ENCODE measurements around the gene ZC3H12D. TPM values are rescaled to one million over a fixed set of nuclear protein-coding genes. Genes with fewer than 3 reads are reported as not detected.
"Not testable (repeated sequence)": the region's sequence is repeated elsewhere in the genome, so short reads cannot be mapped to it uniquely, and the experiment has no call there.

The ZC3H12D gene
- total RNA-seq, 1 experiment from 2014 or later = 0.03 TPM

DNA sequence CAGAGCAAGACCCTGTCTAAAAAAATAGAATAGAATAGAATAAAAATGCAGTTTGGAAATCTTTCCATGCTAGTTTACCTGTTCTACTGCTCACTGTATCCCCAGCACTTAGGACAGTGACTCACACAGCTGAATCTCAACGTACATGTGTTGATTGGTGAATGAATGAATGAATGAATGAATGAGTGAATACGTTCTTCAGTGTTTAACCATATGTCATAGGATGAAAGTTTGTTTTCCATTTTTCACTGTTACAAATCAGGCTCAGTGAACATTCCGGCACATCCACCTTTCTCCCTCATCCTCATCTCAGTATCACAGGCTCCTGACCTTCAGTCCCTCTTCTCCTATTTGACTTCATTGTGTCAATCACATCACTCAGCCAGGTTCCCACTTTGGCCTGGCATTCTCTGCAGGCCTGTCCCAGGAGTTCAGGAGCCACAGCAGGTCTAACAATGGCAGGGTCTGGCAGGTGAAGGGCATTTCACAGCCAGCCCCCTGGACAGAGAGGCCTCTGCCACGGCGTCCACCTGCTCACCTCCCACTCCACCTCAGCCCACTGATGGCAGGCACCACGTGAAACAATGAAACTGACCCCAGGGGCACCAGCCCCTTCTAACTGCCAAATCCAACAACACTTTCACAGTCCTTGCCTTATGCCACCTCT, 7.9 kb downstream of the ZC3H12D start:
- DNase-seq = no peak
- no peaks in the 10 kb centered on the region for H3K36me3 ChIP-seq (replicated peaks; ENCODE audit: control insufficient read depth, insufficient read depth, low read length)
- no peaks in the 10 kb centered on the region for H3K27me3 ChIP-seq (ENCODE audit: control insufficient read depth, insufficient read depth, low read length)
- no peak overlapping the region for H3K4me3 ChIP-seq (ENCODE audit: insufficient read depth, low read depth, low read length)

DNA sequence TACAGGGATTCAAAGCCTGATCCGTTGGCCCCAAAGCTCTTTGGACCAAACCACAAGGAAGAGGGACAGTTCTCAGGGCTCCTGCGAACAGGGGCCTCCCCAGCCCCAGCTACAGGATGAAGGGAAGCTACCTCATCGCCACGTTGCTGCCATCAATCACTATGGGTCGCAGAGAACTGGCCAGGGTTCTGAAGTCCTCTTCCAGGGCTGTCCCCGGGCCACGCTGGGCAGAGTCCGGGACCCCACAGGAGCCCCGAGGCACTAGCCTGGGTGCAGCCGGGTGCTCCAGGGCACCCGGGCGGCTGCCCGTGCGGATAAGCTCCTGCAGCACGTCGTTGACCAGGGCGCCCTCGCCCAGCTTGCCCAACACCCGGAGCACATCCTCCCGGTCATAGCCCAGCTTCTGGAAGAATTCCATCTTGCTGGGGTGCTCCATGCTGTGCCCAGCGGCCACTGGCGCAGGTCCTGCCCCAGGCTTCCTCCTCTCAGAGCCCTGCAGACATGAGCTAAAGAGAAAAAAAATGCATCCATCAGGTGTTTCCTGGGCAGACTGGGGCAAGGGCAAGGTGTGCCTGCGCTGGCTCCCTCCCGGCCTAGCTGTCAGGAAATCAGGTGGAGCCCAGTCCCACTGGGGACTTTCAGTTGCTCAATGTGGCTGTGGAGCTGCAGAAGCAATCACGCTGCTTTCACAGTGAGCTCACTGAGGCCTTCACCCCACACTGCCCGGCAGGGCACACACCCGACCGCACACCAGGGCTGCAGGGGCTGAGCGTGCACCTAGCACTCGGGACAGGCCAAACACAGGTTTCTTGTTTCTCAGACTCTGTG, 10.5 kb downstream of the ZC3H12D start:
- no peak for DNase-seq
- Histone ChIP-seq H3K4me3 (ENCODE audit: insufficient read depth, low read depth, low read length) (no peak overlapping the region), H3K36me3 (replicated peaks; ENCODE audit: control insufficient read depth, insufficient read depth, low read length) (no peaks in the 10 kb centered on the region), H3K27me3 (ENCODE audit: control insufficient read depth, insufficient read depth, low read length) (no peaks in the 10 kb centered on the region)

DNA sequence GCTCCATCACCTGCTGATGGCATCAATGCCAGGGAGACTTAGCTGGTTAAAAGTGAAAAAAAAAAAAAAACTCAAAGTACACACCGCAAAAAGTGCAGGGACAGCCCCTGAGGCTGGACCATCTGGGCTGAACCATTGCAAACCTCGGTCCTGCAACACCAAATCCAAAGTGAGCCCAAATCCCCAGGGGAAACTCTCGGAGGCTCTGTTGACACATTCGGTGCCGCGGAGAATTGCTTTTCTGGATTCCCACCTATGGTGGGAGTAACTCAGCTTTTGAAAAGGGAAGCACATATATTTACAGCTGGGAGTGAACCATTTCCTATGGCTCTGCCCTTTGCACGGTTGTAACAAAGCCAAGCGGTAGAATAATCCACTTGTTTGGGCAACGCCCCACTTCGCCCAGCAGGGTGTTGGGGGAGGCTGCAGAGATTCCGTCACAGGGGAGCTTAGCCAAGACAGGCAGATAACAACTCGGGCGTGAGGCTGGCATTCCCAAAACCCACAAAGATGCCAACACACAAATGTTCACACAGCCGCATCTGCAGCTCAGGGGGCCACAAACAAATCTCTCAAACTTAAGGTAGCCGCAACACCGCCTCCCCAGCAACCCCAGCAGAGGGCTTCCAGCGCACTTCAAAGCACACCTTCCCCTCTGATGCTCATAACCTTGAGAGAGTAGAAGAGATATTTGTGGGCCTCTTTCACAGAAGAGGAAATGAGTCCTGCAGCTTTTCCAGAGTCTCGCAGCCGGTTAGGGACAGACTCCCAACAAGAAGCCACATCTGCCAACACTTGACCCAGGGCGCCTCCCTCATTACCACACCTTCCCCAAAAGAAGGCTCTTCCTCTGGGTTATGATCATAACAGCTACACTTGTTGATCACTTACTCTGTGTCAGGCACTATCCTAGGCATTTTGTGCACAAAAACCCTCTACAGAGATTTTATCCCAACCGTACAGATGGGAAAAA, 11.4 kb downstream of the ZC3H12D start:
- Histone ChIP-seq H3K27me3 (ENCODE audit: control insufficient read depth, insufficient read depth, low read length) (no peaks in the 10 kb centered on the region), H3K36me3 (replicated peaks; ENCODE audit: control insufficient read depth, insufficient read depth, low read length) (no peaks in the 10 kb centered on the region), H3K4me3 (ENCODE audit: insufficient read depth, low read depth, low read length) (no peak overlapping the region)
- peak; percentile 67 for DNase-seq

DNA sequence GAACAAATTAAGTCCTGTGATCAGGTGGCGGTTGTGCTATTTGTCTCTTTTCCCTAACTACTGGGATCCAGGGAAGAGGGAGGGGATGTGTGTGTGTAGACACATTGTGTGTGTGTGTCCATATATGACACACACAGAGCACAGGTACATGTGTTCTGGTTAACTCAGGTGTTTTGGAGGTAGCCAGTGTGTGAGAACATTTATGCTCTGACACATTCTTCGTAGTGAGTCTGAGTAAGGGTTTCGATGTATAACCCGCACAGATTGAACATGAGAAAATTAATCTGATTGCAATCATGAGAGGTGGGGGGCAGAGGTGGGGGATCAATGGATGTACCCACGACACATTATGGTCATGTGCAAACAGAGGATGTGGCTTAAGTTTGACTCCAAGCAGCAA, 12.6 kb downstream of the ZC3H12D start:
- H3K4me3 ChIP-seq (ENCODE audit: insufficient read depth, low read depth, low read length) = no peak overlapping the region
- no peaks in the 10 kb centered on the region for H3K36me3 ChIP-seq (replicated peaks; ENCODE audit: control insufficient read depth, insufficient read depth, low read length)
- H3K27me3 ChIP-seq (ENCODE audit: control insufficient read depth, insufficient read depth, low read length) = no peaks in the 10 kb centered on the region
- no peak for DNase-seq

DNA sequence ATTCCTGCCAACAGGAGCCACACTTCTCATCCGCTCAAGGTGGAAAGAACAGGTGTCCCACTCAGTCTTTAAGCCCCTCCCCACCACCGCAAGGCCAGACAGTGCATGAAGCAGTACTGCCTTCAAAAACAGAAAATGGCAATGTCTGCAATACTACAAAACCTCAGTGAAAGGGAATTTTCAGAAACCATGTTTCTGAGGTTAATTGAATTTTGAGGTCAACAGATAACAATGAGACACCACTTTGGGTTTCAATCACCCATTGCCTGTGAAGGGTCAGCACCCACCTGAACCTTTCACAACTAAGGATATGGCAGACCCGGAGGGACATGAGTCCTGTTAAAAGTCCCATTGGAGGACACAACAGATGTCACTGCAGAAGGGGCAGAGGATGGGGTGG, 13.0 kb downstream of the ZC3H12D start:
- DNase-seq = no peak
- H3K27me3 ChIP-seq (ENCODE audit: control insufficient read depth, insufficient read depth, low read length) = no peaks in the 10 kb centered on the region
- H3K4me3 ChIP-seq (ENCODE audit: insufficient read depth, low read depth, low read length) = no peak overlapping the region
- H3K36me3 ChIP-seq (replicated peaks; ENCODE audit: control insufficient read depth, insufficient read depth, low read length) = no peaks in the 10 kb centered on the region

DNA sequence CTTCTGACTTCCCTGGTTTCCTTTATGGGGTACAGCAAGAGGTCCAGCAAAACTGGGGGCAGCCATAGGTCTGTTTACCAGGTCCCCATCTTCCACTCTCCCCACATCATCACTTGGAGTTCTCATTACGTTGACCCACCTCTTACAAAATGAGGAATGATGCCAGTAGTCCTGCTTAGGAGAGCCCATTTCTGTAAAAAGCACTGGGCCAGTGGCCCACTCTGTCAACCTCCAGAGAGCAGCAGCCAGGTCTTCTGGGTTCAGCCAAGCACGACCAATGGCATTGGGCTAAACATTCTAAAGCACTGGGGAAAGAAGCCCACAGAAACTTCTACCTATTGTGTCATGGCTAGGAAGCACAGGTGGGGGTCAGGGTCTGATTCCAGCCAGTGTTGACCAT, 13.9 kb downstream of the ZC3H12D start:
- Histone ChIP-seq H3K4me3 (ENCODE audit: insufficient read depth, low read depth, low read length) (no peak overlapping the region), H3K27me3 (ENCODE audit: control insufficient read depth, insufficient read depth, low read length) (no peaks in the 10 kb centered on the region), H3K36me3 (replicated peaks; ENCODE audit: control insufficient read depth, insufficient read depth, low read length) (no peaks in the 10 kb centered on the region)
- no peak for DNase-seq

DNA sequence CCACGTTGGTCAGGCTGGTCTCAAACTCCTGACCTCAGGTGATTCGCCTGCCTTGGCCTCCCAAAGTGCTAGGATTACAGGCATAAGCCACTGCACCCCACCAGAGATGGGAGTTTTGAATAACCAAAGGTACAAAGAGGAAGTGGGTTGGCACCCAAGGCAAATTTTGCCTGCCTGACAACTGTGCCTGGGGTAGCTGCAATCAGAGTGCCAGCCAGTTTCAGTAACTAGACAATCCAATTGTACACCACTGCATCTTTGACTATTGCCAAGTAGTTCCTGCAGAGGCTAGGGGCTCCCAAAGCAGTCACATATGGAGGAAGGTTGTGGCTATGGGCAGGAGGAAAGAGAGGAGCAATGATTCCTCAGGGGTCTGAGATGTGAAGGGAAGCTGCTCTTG, 16.6 kb downstream of the ZC3H12D start:
- no peak for DNase-seq
- H3K27me3 ChIP-seq (ENCODE audit: control insufficient read depth, insufficient read depth, low read length) = no peaks in the 10 kb centered on the region
- H3K36me3 ChIP-seq (replicated peaks; ENCODE audit: control insufficient read depth, insufficient read depth, low read length) = no peaks in the 10 kb centered on the region
- H3K4me3 ChIP-seq (ENCODE audit: insufficient read depth, low read depth, low read length) = no peak overlapping the region

DNA sequence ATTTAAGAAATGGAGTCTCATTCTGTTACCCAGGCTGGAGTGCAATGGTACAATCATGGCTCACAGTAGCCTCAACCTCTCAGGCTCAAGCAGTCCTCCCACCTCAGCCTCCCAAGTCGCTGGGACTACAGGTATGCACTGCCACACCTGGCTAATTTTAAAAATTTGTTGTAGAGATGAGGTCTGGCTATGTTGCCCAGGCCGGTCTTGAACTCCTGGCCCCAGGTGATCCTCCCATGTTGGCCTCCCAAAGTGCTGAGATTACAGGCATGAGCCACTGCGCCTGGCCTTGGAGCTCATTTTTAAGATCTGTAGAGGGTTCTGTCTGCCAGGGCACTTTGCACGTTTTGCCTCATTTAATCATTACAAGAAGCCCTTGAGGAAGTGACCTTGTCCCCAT, 17.5 kb downstream of the ZC3H12D start:
- no peaks in the 10 kb centered on the region for H3K36me3 ChIP-seq (replicated peaks; ENCODE audit: control insufficient read depth, insufficient read depth, low read length)
- DNase-seq = no peak
- no peak overlapping the region for H3K4me3 ChIP-seq (ENCODE audit: insufficient read depth, low read depth, low read length)
- no peaks in the 10 kb centered on the region for H3K27me3 ChIP-seq (ENCODE audit: control insufficient read depth, insufficient read depth, low read length)

DNA sequence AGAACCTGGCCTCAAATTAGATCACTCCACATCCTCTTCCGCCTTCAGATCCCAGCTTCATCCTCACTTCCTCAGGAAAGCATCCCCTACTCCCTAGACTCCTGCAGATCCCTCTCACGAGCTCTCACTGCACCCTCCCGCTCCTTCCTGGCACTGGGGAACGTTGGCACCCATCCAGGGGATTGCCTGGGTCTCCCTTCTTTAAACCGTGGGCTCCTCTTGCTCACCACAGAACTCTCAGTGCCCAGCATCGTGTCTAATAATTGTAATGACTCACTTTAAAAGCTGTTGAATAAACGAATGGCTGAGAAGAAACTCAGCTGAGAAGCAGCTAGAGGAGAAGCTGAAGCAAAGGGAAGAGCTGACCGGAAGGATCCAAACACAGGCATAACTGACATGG, 20.4 kb downstream of the ZC3H12D start:
- DNase-seq = no peak
- Histone ChIP-seq H3K27me3 (ENCODE audit: control insufficient read depth, insufficient read depth, low read length) (no peaks in the 10 kb centered on the region), H3K36me3 (replicated peaks; ENCODE audit: control insufficient read depth, insufficient read depth, low read length) (no peaks in the 10 kb centered on the region), H3K4me3 (ENCODE audit: insufficient read depth, low read depth, low read length) (no peak overlapping the region)

DNA sequence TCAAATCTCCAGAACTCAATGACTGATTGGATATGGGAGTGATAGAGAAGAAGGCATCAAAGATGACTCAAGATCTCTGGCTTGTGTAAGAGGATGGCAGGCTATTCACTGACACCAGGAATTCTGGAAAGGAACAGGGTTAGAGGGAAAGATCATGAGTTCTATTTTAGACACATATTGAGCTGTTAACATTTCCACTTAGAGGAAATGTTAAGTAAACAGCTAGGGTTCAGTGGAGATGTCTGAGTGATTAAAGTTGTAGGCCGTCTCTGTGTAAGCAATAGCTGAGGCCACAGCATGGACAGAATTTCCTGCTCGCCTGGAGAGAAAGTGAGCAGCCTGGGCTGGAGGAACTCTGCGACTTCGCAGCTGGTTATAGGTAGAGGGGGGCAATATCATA, 21.0 kb downstream of the ZC3H12D start:
- no peaks in the 10 kb centered on the region for H3K27me3 ChIP-seq (ENCODE audit: control insufficient read depth, insufficient read depth, low read length)
- no peak overlapping the region for H3K4me3 ChIP-seq (ENCODE audit: insufficient read depth, low read depth, low read length)
- H3K36me3 ChIP-seq (replicated peaks; ENCODE audit: control insufficient read depth, insufficient read depth, low read length) = no peaks in the 10 kb centered on the region
- DNase-seq = no peak

DNA sequence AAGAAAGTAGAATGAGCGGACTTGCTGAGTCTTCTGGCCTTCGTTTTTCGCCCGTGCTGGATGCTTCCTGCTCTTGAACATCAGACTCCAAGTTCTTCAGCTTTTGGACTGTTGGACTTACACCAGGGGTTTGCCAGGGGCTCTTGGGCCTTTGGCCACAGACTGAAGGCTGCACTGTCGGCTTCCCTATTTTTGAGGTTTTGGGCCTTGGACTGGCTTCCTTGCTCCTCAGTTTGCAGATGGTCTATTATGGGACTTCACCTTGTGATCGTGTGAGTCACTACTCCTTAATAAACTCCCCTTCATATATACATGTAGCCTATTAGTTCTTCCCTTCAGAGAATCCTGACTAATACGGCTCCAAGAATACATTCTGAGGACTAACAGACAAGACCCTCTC, 22.1 kb downstream of the ZC3H12D start:
- H3K27me3 ChIP-seq (ENCODE audit: control insufficient read depth, insufficient read depth, low read length); H3K36me3 ChIP-seq (replicated peaks; ENCODE audit: control insufficient read depth, insufficient read depth, low read length); H3K4me3 ChIP-seq (ENCODE audit: insufficient read depth, low read depth, low read length); DNase-seq: not testable (repeated sequence)

DNA sequence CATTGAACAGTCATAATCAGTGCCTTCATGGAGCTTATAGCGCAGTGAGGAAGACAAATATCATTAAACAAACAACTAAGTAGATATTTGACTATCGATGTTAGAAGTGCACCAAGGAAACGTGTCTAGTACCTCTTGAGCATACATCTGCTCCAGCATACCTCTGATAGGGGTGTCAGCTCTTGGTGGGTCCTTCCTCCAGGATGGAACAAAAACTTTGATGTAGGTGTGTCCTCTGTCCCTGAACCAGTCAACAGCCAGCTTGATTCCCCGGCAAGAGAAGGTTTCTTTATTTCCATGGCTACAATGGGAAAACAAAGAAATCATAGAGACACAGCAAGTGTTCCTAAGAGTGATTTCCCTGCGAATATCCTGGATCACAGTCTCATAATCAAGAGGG, 23.1 kb downstream of the ZC3H12D start:
- H3K36me3 ChIP-seq (replicated peaks; ENCODE audit: control insufficient read depth, insufficient read depth, low read length) = no peaks in the 10 kb centered on the region
- no peak for DNase-seq
- no peaks in the 10 kb centered on the region for H3K27me3 ChIP-seq (ENCODE audit: control insufficient read depth, insufficient read depth, low read length)
- no peak overlapping the region for H3K4me3 ChIP-seq (ENCODE audit: insufficient read depth, low read depth, low read length)

DNA sequence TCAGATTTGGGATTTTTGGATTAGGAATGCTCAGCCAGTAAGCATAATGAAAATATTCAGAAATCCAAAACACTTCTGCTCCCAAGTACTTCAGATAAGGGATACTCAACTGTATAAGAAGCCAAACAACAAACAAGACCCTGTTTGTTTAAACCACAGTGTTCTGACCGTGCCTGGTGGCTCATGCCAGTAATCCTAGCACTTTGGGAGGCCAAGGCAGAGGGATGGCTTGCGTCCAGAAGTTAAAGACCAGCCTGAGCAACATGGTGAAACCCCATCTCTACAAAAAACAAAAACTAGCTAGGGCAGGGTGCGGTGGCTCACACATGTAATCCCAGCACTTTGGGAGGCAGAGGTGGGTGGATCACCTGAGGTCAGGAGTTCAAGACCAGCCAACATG, 24.6 kb downstream of the ZC3H12D start:
- H3K4me3 ChIP-seq (ENCODE audit: insufficient read depth, low read depth, low read length); DNase-seq; H3K36me3 ChIP-seq (replicated peaks; ENCODE audit: control insufficient read depth, insufficient read depth, low read length); H3K27me3 ChIP-seq (ENCODE audit: control insufficient read depth, insufficient read depth, low read length): not testable (repeated sequence)

DNA sequence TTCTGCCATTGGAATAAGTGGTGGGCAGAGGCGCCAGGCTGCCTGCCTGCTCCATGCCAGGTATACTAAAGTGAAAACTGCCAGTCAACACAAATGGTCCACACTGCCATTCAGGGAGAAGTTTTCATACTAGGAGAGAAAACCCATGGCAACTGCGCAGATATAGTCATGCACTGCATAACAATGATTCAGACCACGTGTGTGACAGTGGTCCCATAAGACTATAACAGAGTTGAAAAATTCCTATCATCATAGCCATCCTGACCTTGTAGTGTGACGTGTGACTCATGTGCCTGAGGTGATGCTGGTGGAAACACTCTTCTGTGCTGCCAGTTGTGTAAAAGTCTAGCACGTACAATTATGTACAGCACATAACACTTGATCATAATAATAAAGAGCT, 25.1 kb downstream of the ZC3H12D start:
- H3K27me3 ChIP-seq (ENCODE audit: control insufficient read depth, insufficient read depth, low read length) = no peaks in the 10 kb centered on the region
- DNase-seq = no peak
- no peaks in the 10 kb centered on the region for H3K36me3 ChIP-seq (replicated peaks; ENCODE audit: control insufficient read depth, insufficient read depth, low read length)
- H3K4me3 ChIP-seq (ENCODE audit: insufficient read depth, low read depth, low read length) = no peak overlapping the region
